ENCODE measurements around the gene ZNF614.
"Not testable (repeated sequence)": the region's sequence is repeated elsewhere in the genome, so short reads cannot be mapped to it uniquely, and the experiment has no call there.

ZNF614 gene

GRCh38 chr19:51986309-51987291 lies 41.6 kb downstream of the ZNF614 start, which contains the start of gene ZNF350:
ZNF350 (minus strand) TSS chr19:51986840; CDS start chr19:51974360, 12,480 bp downstream.
- DNase-seq (ENCODE audit: low spot score) = peak; percentile 97

GRCh38 chr19:51983361-51983760 lies 44.8 kb downstream of the ZNF614 start:
- no peak for DNase-seq (ENCODE audit: low spot score)

GRCh38 chr19:51980926-51981325 lies 47.3 kb downstream of the ZNF614 start:
- not testable (repeated sequence) for DNase-seq (ENCODE audit: low spot score)

- DNase-seq (ENCODE audit: low spot score) = no peak
These were observed 48.0 kb downstream of the ZNF614 start for GRCh38 chr19:51980116-51980736.

- no peak for DNase-seq (ENCODE audit: low spot score)
These were observed 49.3 kb downstream of the ZNF614 start for GRCh38 chr19:51978882-51979281.

- DNase-seq (ENCODE audit: low spot score) = no peak
These were observed 50.8 kb downstream of the ZNF614 start for GRCh38 chr19:51977346-51977745.

- DNase-seq (ENCODE audit: low spot score) = no peak
These were observed 51.3 kb downstream of the ZNF614 start for GRCh38 chr19:51976852-51977251.

- not testable (repeated sequence) for DNase-seq (ENCODE audit: low spot score)
These were observed 52.4 kb downstream of the ZNF614 start for GRCh38 chr19:51975787-51976186.

GRCh38 chr19:51971624-51972023 lies 56.6 kb downstream of the ZNF614 start:
- DNase-seq (ENCODE audit: low spot score) = no peak

GRCh38 chr19:51970718-51971117 lies 57.5 kb downstream of the ZNF614 start:
- no peak for DNase-seq (ENCODE audit: low spot score)

- DNase-seq (ENCODE audit: low spot score) = no peak
These were observed 62.6 kb downstream of the ZNF614 start for GRCh38 chr19:51965583-51965982.
